Esophagus mucosa (tissue), 1 donor: ENCODE measurements around the gene RGS3. TPM values are rescaled to one million over a fixed set of nuclear protein-coding genes. Genes with fewer than 3 reads are reported as not detected.

Experiments used
- ATAC-seq: fragments of 200-7000 bp; cut with Tn5 transposase; one replicate; pipeline ENCODE4 v1.9.1; 2020
- total RNA-seq: library from RNA; stranded (reverse); gene quantifications from one replicate; pipeline ENCODE4 v1.2.4, GENCODE V29; 2023
- donor health status: DM: yes; HTN: yes; CAD: no.

Gene RGS3
- total RNA-seq, 1 donor from 2014 or later = 22.8 TPM

DNA sequence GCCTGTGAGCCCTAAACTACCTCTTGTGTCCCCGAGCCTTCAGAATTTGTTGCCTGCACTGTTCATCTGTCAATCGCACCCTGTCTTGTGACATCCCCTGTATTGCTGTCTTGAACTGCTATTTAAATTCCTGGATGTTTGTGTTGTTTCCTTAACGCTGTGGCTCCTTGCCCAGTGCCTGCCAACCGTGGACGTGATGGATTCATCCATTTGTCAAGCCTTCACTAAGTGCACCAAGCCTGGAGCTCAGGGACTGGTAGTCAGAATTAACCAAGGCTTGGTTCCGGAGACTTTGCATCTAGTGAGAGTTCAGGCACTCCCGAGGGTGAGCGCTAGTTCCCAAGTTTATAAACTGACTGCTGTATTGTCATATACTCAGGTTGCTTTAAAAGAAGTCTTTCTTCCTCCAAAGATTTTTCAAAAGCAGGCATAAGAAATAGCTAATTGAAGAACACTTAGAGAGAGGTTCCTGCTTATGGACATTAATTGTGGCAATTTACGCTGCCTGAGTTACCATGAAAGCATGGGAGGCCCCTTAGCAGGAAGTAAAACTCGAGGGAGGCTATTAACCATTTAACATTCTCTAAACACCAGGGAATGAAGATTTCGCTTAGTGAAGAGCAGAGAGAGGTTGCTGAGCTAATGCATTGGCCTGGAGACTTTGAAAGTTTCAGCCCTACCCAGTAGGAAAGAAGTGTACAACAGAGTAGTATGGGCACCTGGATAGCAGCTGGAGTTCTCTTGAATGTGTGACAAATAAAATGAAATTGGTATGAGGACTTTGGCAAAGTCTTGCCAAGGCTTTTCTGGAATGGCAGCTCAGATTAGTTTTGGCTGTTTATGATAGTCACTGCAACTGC lies 29.0 kb downstream of the RGS3 start:
- peak; percentile 52 for ATAC-seq

DNA sequence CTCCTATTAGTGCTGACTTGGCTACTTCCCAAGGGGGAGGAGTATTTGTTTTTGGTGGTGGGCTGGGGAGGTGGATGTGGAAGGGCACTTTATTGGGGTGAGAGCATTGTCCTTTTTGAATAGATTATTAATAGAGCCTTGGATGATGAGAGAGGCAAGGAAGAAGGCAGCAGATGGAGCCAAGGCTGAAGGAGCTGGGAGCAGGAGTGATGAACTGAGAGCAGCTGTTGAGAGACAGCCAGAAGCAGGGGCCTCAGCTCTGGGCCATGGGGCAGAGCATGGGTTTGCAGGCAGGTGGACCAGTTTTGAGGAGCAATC lies 29.6 kb downstream of the RGS3 start:
- no peak for ATAC-seq

DNA sequence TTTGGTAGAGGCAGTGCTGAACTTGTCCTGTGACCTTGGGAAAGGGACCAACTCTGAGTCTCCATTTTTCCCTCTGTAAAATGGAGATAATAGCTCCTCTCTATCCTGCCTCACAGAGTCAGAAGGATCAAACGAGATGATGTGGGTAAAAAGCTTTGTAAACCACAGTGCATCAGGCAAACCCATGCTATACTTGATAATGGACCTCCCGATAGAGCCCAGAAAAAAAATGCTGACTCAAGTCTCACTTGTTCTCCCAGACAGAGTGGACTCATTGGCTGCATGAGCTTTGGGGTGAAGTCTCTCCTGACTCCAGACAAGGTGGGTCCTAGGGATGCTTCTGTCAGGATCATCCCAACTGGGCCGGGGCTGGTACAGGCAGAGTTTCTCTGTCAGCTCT lies 32.0 kb downstream of the RGS3 start:
- ATAC-seq = no peak

DNA sequence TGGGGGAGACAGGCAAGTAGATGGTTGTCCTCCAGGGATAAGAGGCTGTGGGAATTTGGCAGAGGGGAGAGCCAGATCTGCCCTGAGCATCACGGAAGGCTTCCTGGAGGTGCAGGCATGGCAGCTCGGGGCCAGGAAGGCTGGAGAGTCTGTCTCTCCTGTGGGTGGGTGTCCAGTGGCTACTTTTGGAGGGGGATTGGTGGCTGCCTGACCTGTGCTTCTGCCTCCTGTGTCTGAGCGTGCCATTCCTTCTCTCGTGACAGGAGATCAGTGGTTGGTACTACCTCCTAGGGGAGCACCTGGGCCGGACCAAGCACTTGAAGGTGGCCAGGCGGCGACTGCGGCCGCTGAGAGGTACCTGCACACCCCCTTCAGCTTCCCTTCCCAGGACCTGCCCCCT lies 33.5 kb downstream of the RGS3 start:
- ATAC-seq = no peak

DNA sequence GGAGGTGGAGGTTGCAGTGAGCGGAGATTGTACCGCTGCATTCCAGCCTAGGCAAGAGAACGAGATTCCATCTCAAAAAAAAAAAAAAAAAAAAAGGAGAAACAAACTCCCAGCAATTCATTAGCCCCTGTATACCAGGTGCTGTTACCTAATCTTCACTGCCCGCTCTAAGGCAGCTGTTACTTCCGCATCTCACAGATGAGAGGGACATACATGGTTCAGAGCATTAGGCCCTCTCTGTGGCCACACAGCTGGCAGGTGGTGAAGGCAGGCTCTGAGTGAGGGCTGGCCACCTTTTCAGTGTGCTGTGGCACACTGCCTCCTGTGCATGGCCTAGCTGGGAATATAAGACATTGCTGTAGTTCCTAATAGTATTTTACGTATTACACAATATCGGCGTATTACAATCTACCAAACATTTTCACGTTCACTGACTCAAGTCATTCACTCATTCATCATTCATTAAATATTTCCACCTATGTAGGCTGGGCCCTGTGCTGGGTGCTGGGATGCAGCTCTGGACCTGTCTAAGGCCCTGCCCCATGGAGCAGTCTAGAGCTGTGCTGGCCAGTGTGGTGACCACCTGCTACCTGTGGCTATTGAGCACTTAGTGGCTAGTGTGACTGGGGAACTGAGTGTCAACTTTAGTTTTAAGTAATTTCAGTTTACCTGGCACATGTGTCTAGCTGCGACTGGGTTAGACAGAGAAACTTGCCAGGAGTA lies 35.8 kb downstream of the RGS3 start:
- no peak for ATAC-seq

DNA sequence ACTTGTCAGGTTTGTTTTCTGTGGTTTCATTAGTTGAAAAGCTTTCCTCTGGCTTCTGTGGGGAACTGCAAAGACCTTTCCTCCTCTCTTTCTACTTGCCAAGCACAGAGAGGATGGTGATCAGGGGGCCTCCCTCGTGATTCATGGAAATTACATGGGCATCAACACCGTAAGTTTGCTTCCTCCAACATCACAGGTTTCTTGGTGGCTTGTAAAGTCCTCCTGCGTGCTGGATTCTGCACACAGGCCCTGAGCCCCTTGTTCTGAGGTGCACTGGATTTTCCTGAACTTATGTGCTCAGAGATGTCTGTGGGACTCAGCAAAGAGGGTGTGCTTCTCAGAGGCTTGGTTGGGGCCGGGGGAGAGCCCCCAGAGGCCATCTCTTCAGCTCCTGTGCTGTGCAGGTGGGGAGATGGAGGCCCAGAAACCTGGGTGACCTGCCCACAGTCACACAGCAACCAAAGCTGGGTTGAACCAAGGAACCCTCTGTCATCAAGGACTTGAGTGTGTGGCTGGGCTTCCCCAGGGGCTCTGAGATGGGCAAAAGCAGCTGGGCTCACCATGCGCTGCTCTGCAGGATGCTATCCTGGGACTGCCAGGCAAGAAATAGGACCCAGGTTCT lies 36.5 kb downstream of the RGS3 start:
- ATAC-seq = no peak

DNA sequence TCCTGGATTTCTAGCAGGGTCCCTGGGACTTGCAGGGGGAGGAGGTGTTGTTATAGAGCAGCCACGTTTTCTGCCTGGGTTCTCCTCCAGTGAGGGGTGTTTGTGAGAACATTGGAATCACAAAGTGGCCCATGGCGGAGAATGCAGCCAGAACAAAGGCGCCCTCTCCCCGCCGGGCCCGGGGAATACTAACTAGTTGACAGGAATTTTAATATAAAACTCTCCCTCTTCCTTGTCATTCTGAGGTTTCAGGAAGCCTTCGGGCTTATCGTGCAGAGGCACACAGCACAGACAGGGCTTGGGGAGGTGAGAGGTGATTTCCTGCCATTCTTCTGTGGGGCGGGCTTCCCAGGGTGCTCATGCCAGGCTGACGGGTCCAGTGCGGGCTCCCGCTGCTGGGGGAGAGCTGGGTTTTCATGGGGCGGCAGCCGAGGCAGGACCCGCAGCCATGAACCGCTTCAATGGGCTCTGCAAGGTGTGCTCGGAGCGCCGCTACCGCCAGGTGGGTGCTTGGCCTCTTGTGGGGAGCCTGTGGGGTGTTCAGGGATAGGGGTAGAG lies 37.7 kb downstream of the RGS3 start:
- peak; percentile 49 for ATAC-seq

DNA sequence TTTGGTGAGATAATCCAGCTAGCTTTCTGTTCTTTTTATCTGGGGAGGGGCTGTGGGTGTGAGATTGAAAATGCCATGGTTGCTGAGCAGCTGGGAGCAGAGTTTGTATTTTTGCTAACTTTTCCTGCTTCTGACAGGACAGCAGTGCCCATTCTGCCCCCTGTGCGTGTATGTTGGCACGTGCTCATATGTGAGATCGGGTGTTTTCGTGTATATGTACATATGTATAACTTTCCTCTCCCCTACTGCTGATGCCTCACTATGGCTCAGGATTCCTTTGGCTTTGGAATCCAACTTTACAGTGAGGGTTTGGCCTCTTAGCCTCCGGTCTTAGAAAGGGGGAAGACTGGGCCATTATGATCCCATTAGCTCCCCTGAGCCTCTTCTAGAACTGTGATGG lies 38.3 kb downstream of the RGS3 start:
- ATAC-seq = no peak

DNA sequence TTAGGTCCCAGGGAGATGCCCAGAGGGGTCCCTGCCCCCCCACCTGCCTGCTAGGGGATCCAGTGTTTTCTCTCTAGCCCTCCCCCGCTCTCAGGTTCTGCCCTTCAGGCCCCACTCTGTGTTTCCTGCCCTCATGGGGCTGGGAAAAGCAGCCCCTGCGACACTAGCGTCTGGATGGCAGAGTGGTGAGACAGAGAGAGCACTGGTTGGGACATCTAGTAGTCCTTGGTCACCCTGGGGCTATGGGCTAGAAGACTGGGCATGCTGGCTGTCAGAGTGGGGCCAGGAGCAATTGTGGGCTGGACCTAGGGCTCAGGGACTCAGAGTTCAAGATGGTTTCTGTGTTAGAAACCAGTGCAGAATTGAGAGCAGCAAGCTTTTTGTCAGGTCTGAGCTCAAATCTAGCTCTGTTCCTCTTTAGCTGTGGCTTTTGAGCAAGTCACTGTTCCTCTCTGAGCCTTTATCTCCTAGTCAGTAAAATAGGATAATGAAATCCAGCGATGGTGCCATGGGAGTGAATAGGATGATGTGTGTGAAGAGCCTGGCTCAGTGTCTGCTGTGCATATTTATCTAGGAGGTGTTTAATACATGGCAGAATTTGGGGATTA lies 39.0 kb downstream of the RGS3 start:
- no peak for ATAC-seq

DNA sequence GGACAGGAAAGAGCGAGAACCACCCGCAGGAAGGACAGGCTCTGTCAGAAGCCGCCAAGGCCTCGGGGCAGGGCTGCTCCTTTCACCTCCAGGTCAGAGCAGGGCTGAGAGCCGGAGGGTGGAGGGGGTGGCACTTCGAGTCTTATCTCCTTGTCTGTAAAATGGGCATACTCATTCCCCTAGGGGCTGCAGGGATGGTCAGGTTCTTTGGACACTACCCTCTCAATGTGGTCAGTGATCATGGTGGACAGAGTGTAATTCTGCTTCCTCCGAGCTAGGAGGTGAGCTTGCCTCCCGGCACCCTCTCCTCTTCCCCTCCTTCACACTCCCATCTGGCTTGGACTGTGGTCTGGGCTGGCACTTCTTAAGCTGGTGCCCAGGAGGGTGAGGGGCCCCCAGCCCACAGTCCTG lies 39.6 kb downstream of the RGS3 start:
- peak; percentile 38 for ATAC-seq

DNA sequence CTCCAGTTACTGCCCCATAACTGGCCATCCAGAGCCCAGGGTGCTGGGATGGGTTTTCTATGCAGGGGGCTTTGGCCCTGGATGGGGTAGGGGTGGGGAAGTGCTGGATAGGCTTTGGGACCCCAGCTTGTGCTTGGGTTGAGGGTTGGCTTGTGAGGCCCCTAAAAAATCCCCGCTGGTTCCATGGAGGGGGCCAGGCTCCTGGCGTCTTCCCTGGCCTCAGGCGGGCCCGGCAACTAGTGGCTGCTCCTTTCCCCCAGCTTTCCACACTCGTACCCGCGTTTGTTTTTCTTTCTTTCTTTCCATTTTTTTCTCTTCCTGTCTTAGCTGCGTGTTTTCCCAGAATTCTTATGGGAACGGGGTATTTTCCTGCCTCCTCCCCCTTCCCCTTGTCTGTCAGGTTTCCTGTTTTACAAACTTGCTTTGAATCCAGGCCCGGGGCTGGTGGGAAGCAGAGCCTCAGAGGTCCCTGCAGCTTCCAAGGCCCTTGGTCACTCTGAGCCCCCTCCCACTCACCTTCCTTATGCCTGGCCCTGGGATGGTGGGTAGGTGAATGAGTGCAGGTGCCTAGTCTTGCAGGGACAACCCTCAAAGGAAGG lies 40.2 kb downstream of the RGS3 start:
- no peak for ATAC-seq

DNA sequence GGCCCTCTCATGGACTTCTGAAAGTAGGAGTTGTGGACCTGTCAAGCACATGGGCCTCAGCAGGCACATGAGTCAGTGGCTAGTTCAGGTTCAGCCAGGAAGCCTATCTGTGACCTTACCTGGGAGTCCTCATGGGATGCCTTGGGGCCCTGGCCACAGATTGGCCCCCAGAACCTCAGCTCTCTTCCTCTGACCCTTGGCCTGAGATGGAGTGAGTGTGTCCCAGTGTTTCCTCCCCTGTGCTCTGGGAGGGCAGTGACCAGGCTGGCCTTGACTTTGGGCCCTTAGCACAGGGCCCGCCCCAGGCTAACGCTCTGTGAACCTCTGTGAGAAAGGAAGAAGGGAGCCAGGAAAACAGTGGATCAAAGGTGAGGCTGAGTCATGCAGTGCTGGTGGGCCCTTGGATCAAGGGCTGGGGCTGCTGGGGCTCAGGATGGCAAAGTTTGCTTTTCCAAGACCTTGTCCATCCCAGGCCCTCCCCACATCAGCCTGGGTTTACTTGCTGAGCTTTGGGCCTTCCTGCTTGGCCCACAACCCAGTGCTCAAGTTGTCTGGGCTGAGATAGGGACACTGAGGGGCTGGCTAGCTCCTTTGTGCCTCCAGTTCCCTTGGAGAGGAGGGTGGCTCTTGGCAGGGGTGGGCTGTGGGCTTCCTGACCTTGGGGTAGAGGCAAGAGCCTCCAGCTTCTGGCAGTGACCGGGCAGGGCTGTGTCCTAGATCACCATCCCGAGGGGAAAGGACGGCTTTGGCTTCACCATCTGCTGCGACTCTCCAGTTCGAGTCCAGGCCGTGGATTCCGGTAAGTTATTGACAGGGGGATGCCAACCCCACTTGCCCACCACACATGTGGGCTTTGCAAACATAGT lies 41.4 kb downstream of the RGS3 start:
- peak; percentile 8 for ATAC-seq

DNA sequence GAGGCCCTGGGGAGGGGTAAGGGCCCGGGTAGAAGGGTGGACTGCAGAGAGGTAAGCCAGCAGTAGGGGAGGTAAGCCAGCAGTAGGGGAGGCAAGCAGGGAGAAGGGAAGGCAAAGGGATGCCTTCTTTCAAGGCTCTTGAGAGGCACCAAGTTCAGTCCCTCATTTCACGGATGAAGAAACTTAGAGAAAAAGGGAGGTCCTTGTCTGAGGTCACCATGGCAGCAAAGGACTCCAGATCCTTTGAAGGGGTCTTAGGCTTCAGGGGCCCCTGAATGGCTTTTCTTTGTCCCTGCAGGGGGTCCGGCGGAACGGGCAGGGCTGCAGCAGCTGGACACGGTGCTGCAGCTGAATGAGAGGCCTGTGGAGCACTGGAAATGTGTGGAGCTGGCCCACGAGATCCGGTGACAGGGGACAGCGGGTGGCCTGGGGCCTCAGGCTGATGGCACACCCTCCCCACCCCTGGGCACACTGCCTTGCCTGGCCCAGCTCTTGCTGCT lies 42.6 kb downstream of the RGS3 start:
- ATAC-seq = no peak

DNA sequence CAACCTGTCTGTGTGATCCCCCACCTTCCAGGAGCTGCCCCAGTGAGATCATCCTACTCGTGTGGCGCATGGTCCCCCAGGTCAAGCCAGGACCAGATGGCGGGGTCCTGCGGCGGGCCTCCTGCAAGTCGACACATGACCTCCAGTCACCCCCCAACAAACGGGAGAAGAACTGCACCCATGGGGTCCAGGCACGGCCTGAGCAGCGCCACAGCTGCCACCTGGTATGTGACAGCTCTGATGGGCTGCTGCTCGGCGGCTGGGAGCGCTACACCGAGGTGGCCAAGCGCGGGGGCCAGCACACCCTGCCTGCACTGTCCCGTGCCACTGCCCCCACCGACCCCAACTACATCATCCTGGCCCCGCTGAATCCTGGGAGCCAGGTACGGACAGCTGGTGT lies 43.7 kb downstream of the RGS3 start:
- no peak for ATAC-seq

DNA sequence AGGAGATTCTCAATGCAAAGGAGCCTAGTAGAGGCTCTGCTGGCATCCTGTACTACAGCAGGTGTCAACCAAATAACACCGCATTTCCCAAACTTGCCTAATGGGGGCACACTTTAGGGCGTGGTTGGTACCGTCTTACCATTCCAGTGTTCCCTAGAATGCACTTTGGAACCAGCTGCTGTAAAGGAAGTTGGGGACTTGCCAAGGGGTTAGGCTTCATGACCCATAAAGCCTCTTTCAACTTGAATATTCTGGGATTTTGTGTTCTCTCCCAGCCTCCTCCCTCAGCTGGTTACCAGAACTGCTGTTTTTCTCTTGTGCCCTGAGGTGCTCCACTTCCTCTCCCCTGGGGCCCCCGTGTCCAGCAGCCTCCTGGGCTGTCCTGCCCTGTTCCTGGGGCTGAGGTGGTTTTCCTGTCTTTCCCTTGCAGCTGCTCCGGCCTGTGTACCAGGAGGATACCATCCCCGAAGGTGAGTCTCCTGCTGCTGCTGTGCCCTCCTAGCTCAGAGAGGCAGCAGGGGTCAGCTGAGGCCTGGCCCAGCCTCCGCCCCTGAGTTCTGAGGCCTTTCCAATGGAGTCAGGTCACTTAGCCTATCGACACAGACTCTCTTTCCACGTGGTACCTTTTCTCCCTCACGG lies 44.7 kb downstream of the RGS3 start:
- peak; percentile 44 for ATAC-seq

DNA sequence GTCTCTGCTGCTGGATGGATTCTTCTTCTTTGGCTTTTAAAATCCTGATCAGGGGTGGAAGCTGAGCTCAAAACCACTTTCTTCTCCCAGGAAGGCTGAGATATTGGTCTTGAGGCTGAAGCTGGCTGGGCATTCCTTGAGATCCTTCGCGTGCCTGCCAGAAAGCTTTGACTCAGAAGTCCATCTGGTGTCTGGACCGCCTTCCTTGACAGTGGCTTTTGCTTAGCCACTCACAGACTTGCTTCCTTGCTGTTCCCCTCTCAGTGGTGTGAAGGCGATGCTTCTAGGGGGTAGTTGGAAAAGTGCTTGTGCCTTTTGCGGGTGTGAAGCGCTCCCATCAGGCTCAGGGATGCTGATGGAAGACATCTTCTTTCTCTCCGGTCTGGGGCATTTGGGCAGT lies 45.9 kb downstream of the RGS3 start:
- ATAC-seq = no peak

DNA sequence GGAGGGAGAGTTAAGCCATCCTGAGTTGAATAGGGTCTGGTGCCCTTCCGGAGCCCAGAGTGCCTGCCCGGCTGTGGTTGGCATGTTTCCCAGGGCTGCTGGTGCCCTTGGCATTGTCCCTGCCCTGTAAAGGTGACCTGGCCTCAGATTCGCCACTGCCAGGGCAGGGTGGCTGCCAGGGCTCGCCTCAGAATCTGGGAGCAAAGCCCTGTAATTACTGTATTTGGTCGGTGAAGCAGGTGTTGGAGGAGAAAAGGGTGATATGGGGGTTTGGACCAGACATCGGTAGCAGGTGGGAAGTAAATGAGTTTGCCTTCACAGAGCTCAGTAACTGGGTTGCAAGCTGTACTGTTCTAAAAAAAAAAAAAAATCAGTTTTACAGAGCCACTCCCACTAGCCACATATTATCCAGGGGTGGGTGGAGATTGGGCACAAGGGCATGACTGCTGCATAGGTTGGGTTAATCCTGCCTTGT lies 47.6 kb downstream of the RGS3 start:
- ATAC-seq = no peak

DNA sequence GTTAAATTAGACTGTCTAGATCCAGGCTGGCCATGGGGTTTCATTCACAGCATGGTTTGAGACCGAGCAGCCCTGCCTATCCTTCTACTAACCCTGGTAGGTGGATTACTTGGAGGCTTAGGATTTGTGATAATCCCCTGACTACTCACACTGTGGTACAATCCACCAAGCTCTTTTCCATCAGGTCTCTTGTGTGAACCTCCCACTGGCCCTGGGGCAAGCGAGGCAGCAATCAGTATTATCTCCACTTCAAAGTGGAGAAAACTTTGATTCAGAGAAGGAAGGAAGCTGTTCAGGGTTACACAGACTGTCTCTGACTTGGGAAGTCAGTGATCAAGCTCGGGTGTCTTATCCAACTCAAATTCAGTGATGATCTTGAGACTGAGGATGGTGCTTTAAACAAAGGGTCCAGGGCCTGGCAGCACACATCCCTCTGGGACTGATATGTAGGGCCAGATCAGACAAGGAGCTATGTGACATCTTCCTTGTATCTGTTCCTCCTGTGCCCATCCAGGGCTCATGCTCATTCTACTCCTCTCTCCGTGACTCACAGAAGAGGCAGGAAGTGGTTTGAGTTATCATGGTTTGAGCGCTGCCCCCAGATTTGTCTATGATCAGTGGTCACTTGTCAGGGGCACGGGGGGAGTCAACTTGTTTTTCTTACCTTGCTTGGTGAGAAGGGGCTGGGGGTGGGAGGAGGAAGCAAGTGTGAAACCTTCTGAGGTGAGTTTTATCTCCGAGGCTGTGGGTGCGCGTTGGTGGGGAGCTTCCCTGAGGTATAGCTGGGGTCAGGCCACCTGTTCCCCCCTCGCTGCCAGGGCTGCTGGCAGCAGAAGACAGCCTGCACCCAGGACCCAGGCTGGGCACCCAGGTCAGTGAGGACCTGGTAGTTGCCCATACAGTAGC lies 48.6 kb downstream of the RGS3 start:
- ATAC-seq = no peak

DNA sequence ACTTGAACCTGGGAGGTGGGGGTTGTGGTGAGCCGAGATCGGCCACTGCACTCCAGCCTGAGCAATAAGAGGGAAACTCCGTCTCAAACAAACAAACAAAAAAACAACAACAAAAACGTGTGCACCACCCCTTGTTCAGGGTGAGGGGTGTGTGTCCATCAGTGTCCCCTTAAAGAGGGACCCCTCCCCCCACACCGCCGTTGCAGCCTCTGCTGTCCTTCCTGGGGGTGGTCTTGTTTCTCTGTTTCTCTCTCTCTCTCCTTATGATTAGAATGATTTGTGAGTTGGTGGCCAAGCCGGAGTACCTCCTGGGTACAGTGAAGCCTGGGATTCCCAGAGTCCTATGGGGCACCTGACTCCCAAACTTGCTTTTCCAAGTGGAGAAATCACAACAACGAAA lies 49.6 kb downstream of the RGS3 start:
- ATAC-seq = no peak

DNA sequence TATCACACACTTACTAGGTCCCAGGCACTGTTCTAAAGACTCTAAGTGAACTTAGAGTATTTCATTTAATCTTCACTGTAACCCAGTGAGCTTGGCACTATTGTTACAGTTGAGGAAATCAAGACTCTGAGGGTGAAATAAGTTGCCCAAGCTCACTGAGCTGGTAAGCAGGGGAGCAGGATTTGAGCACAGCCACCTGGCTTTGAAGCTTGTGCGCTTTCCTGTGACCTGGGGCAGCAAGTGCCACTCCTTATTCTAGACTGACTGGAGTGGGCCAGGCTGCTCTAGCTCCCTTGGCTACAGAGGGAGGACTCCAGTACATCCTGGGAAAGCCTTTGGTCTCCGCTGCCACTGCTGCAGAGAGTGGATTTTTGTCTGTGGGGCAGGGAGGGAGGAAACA lies 50.0 kb downstream of the RGS3 start:
- ATAC-seq = no peak
